IMR-90 (cell line): ENCODE results near the gene IVL.

ENCODE experiments used
- BHLHE40 ChIP-seq: fragments of 150-350 bp; IDR thresholded peaks from 2 replicates; pipeline ENCODE4 v1.6.1; 2016; ENCODE audit warnings: mild to moderate bottlenecking, low read depth, low read length
- CEBPB ChIP-seq: IDR thresholded peaks from 2 replicates; pipeline ENCODE4 v1.6.1; 2012; ENCODE audit warnings: low read depth, low read length, improper control_type of control experiment
- FOS ChIP-seq: fragments of 150-350 bp; IDR thresholded peaks from 2 replicates; pipeline ENCODE4 v1.6.1; 2016; ENCODE audit warnings: low read depth, low read length
- MAFK ChIP-seq: IDR thresholded peaks from 2 replicates; pipeline ENCODE4 v1.6.1; 2012; ENCODE audit warnings: low read depth, low read length, improper control_type of control experiment
- MAZ ChIP-seq: IDR thresholded peaks from 2 replicates; pipeline ENCODE4 v1.6.1; 2012; ENCODE audit warnings: low read depth, mild to moderate bottlenecking, low read length, improper control_type of control experiment, moderate library complexity, borderline replicate concordance
- MXI1 ChIP-seq: IDR thresholded peaks from 2 replicates; pipeline ENCODE4 v1.6.1; 2012; ENCODE audit warnings: low read depth, mild to moderate bottlenecking, low read length, moderate library complexity, borderline replicate concordance
- NFE2L2 ChIP-seq: fragments of 150-350 bp; IDR thresholded peaks from 2 replicates; pipeline ENCODE4 v1.6.1; 2016; ENCODE audit warnings: low read depth, mild to moderate bottlenecking, low read length
- POLR2A ChIP-seq: IDR thresholded peaks from 2 replicates; pipeline ENCODE4 v1.6.1; 2012; ENCODE audit warnings: mild to moderate bottlenecking, low read depth, low read length
- RAD21 ChIP-seq: IDR thresholded peaks from 2 replicates; pipeline ENCODE4 v1.6.1; 2012; ENCODE audit warnings: low read length, improper control_type of control experiment
- RFX5 ChIP-seq: IDR thresholded peaks from 2 replicates; pipeline ENCODE4 v1.8.0; 2012; ENCODE audit warnings: low read depth, mild to moderate bottlenecking, low read length, moderate library complexity
- SMC3 ChIP-seq: fragments of 150-350 bp; IDR thresholded peaks from 2 replicates; pipeline ENCODE4 v1.6.1; 2016; ENCODE audit warnings: low read depth, mild to moderate bottlenecking, antibody characterized with exemption, low read length, moderate library complexity
- USF2 ChIP-seq: fragments of 150-350 bp; IDR thresholded peaks from 2 replicates; pipeline ENCODE4 v1.6.1; 2017; ENCODE audit warnings: mild to moderate bottlenecking, antibody characterized with exemption, low read length, low read depth
- TF ChIP-seq, protein P1 (sequence below): conservative IDR thresholded peaks from 2 replicates; pipeline ENCODE4 v1.5.1; 2012; ENCODE audit warnings: mild to moderate bottlenecking, low read depth, low read length, improper control_type of control experiment
- TF ChIP-seq, protein P2 (sequence below): fragments of 150-350 bp; IDR thresholded peaks from 2 replicates; pipeline ENCODE4 v1.6.1; 2016; ENCODE audit warnings: low read depth, mild to moderate bottlenecking, low read length, moderate library complexity, borderline replicate concordance

DNA sequence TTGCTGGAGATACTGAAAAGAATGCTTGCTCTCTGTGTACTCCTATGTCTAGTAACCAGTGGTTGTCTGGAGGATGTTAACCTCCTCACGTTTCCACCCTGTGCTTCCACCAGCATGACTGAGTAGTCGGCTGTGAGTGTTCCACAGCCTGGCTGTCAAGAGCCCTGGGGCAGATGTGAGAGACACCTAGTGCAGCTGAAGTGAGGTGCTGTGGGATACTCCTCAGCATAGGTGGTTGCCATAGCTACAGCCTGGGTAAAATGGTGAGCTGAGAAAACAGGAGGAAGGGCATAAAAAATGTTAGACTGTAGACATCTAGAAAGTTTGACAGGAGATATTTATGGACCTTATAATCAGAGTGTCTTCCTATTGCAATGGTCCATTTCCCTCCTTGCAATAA, 15.8 kb downstream of the IVL start:
- TF ChIP-seq MAFK (no peak), POLR2A (no peak), RFX5 (no peak), MXI1 (no peak), USF2 (no peak), NFE2L2 (no peak), RAD21 (no peak), CEBPB (no peak), MAZ (no peak), FOS (no peak), SMC3 (no peak), BHLHE40 (no peak)
- TF ChIP-seq, protein P1, sequence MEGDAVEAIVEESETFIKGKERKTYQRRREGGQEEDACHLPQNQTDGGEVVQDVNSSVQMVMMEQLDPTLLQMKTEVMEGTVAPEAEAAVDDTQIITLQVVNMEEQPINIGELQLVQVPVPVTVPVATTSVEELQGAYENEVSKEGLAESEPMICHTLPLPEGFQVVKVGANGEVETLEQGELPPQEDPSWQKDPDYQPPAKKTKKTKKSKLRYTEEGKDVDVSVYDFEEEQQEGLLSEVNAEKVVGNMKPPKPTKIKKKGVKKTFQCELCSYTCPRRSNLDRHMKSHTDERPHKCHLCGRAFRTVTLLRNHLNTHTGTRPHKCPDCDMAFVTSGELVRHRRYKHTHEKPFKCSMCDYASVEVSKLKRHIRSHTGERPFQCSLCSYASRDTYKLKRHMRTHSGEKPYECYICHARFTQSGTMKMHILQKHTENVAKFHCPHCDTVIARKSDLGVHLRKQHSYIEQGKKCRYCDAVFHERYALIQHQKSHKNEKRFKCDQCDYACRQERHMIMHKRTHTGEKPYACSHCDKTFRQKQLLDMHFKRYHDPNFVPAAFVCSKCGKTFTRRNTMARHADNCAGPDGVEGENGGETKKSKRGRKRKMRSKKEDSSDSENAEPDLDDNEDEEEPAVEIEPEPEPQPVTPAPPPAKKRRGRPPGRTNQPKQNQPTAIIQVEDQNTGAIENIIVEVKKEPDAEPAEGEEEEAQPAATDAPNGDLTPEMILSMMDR, result no peak
- TF ChIP-seq, protein P2, sequence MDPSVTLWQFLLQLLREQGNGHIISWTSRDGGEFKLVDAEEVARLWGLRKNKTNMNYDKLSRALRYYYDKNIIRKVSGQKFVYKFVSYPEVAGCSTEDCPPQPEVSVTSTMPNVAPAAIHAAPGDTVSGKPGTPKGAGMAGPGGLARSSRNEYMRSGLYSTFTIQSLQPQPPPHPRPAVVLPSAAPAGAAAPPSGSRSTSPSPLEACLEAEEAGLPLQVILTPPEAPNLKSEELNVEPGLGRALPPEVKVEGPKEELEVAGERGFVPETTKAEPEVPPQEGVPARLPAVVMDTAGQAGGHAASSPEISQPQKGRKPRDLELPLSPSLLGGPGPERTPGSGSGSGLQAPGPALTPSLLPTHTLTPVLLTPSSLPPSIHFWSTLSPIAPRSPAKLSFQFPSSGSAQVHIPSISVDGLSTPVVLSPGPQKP, result no peak
